HEK293 (cell line): ENCODE data around the gene JPH2.
A peak's percentile ranks its signal among the peaks of the same experiment; 100 is the strongest.

ENCODE experiments used
- CTCF ChIA-PET: fragments of 350-600 bp; formaldehyde crosslinking; extraction: SDS; loops from one replicate; lab custom pipeline; 2021; ENCODE audit warnings: antibody characterized with exemption; lab: Yijun Ruan, JAX
- POLR2A ChIA-PET: fragments of 300-600 bp; formaldehyde crosslinking; extraction: SDS; loops from one replicate; lab custom pipeline; 2020; ENCODE audit warnings: antibody characterized with exemption, inconsistent platforms; lab: Yijun Ruan, JAX
- H3K27ac ChIP-seq: fragments of 200-500 bp; sonication (Bioruptor generic); 2 replicates; pipeline ENCODE4 v1.5.1; 2014; ENCODE audit warnings: low read depth, low read length, control low read depth, inconsistent platforms; ENCODE audit errors: extremely low read depth
- H3K36me3 ChIP-seq, 2 experiments: fragments of 200-500 bp in 1 of 2; sonication (Bioruptor generic) in 1 of 2; 1 replicate in 1 of 2; 2 replicates in 1 of 2; pipeline ENCODE4 v1.5.1; 2014 to 2017; ENCODE audit warnings: inconsistent platforms in 2 of 2, low read length in 2 of 2; ENCODE audit not compliant: control insufficient read depth in 2 of 2, insufficient read depth in 1 of 2
- H3K4me1 ChIP-seq: fragments of 200-500 bp; sonication (Bioruptor generic); 2 replicates; pipeline ENCODE4 v1.5.1; 2014; ENCODE audit warnings: mild to moderate bottlenecking, low read length, inconsistent platforms; ENCODE audit not compliant: control insufficient read depth, insufficient read depth
- H3K4me3 ChIP-seq: 2 replicates; pipeline ENCODE4 v1.5.1; 2011; ENCODE audit warnings: low read depth, mild to moderate bottlenecking, control low read depth, low read length, moderate library complexity
- H3K9me3 ChIP-seq: fragments of 200-500 bp; sonication (Bioruptor generic); 2 replicates; pipeline ENCODE4 v1.5.1; 2014; ENCODE audit warnings: low read depth, low read length, inconsistent platforms; ENCODE audit not compliant: control insufficient read depth, insufficient read depth
- GLIS1 ChIP-seq: fragments of 450-650 bp; formaldehyde crosslinking; IDR thresholded peaks from 2 replicates; pipeline ENCODE4 v1.5.1; 2016; ENCODE audit warnings: missing biosample characterization, missing genetic modification characterization
- KLF16 ChIP-seq: fragments of 450-650 bp; formaldehyde crosslinking; IDR thresholded peaks from 2 replicates; pipeline ENCODE4 v1.5.1; 2017; ENCODE audit warnings: missing biosample characterization, missing genetic modification characterization
- PRDM10 ChIP-seq: fragments of 450-650 bp; formaldehyde crosslinking; IDR thresholded peaks from 2 replicates; pipeline ENCODE4 v1.5.1; 2016; ENCODE audit warnings: missing biosample characterization, missing genetic modification characterization
- SCRT1 ChIP-seq: fragments of 450-650 bp; formaldehyde crosslinking; IDR thresholded peaks from 2 replicates; pipeline ENCODE4 v1.5.1; 2016; ENCODE audit warnings: missing biosample characterization, missing genetic modification characterization, borderline replicate concordance
- TRIM28 ChIP-seq: IDR thresholded peaks from 2 replicates; pipeline ENCODE4 v1.6.1; 2011; ENCODE audit warnings: low read length, control low read depth, borderline replicate concordance
- YY2 ChIP-seq: fragments of 450-650 bp; formaldehyde crosslinking; IDR thresholded peaks from 2 replicates; pipeline ENCODE4 v1.5.1; 2016; ENCODE audit warnings: missing biosample characterization, missing genetic modification characterization
- ZBTB8A ChIP-seq: fragments of 450-650 bp; formaldehyde crosslinking; IDR thresholded peaks from 2 replicates; pipeline ENCODE4 v1.5.1; 2016; ENCODE audit warnings: missing biosample characterization, missing genetic modification characterization
- ZFHX2 ChIP-seq: fragments of 450-650 bp; formaldehyde crosslinking; conservative IDR thresholded peaks from 2 replicates; pipeline ENCODE4 v1.5.1; 2016; ENCODE audit warnings: missing biosample characterization, missing genetic modification characterization
- ZFP3 ChIP-seq: fragments of 450-650 bp; formaldehyde crosslinking; IDR thresholded peaks from 2 replicates; pipeline ENCODE4 v1.5.1; 2016; ENCODE audit warnings: low read depth, missing biosample characterization, missing genetic modification characterization
- ZNF16 ChIP-seq: fragments of 450-650 bp; formaldehyde crosslinking; IDR thresholded peaks from 2 replicates; pipeline ENCODE4 v1.5.1; 2016; ENCODE audit warnings: low read depth, missing biosample characterization, missing genetic modification characterization
- ZNF211 ChIP-seq: fragments of 450-650 bp; formaldehyde crosslinking; IDR thresholded peaks from 2 replicates; pipeline ENCODE4 v1.5.1; 2016; ENCODE audit warnings: low read depth, missing biosample characterization, missing genetic modification characterization
- ZNF26 ChIP-seq: fragments of 450-650 bp; formaldehyde crosslinking; IDR thresholded peaks from 2 replicates; pipeline ENCODE4 v1.5.1; 2016; ENCODE audit warnings: missing biosample characterization, missing genetic modification characterization
- ZNF416 ChIP-seq: fragments of 450-650 bp; formaldehyde crosslinking; IDR thresholded peaks from 2 replicates; pipeline ENCODE4 v1.5.1; 2016; ENCODE audit warnings: missing biosample characterization, missing genetic modification characterization
- ZNF518A ChIP-seq: fragments of 450-650 bp; formaldehyde crosslinking; conservative IDR thresholded peaks from 2 replicates; pipeline ENCODE4 v1.5.1; 2016; ENCODE audit warnings: low read depth, missing biosample characterization, missing genetic modification characterization
- ZNF530 ChIP-seq: fragments of 450-650 bp; formaldehyde crosslinking; IDR thresholded peaks from 2 replicates; pipeline ENCODE4 v1.5.1; 2016; ENCODE audit warnings: low read depth, missing biosample characterization, missing genetic modification characterization
- ZNF830 ChIP-seq: fragments of 450-650 bp; IDR thresholded peaks from 2 replicates; pipeline ENCODE4 v1.5.0; 2018; ENCODE audit warnings: missing biosample characterization, missing genetic modification characterization, low read depth, mild to moderate bottlenecking, moderate library complexity
- ZXDB ChIP-seq: fragments of 450-650 bp; formaldehyde crosslinking; IDR thresholded peaks from 2 replicates; pipeline ENCODE4 v1.5.1; 2016; ENCODE audit warnings: missing biosample characterization, missing genetic modification characterization

The JPH2 gene

GRCh38 chr20:44166477-44166876, 20.5 kb downstream of the JPH2 start (continued):
- TF ChIP-seq ZNF26 (tag by site-specific recombination) (no peak), PRDM10 (tag by site-specific recombination) (peak; percentile 65; the same call in 1 of the 2 replicates), SCRT1 (tag by site-specific recombination) (no peak)

GRCh38 chr20:44166008-44166407, 21.0 kb downstream of the JPH2 start:
- no peak overlapping the region for H3K27ac ChIP-seq
- H3K4me3 ChIP-seq: no peak overlapping the region
- no peak for TF ChIP-seq YY2 (tag by site-specific recombination)
- TF ChIP-seq GLIS1 (tag by site-specific recombination): no peak
- TF ChIP-seq ZNF416 (tag by site-specific recombination): no peak
- TF ChIP-seq KLF16 (tag by site-specific recombination): no peak
- TF ChIP-seq ZBTB8A: no peak
- no peak for TF ChIP-seq ZXDB
- TF ChIP-seq ZNF211 (tag by site-specific recombination): no peak
- no peak for TF ChIP-seq ZNF530
- no peak for TF ChIP-seq ZFP3
- no peak for TF ChIP-seq ZNF16
- no peak for TF ChIP-seq TRIM28
- no peak for TF ChIP-seq ZFHX2 (tag by site-specific recombination)
- no peak for TF ChIP-seq ZNF518A (tag by site-specific recombination)
- TF ChIP-seq ZNF830: no peak
- TF ChIP-seq, all 188 proteins: peak for 0
- Histone ChIP-seq H3K9me3 (no peaks in the 10 kb centered on the region), H3K4me1 (no peaks in the 10 kb centered on the region), H3K36me3 (no peaks in the 10 kb centered on the region)
- CTCF ChIA-PET: interaction anchor here (1.0 to 2.5 kb wide), 3 partner anchors 24 to 49 kb away, joined by 3 to 9 read pairs (median 8); no protein-coding TSS in a partner anchor
- POLR2A ChIA-PET: interaction anchor here (0.9 to 1.4 kb wide), 3 partner anchors 12 to 45 kb away, joined by 3 to 4 read pairs (median 3); partner anchors contain the start of gene OSER1
